Suprapubic skin (tissue), 4 donors: ENCODE results near the gene SAMD9. TPM values are rescaled to one million over a fixed set of nuclear protein-coding genes. Genes with fewer than 3 reads are reported as not detected.
"Not testable (repeated sequence)": the region's sequence is repeated elsewhere in the genome, so short reads cannot be mapped to it uniquely, and the experiment has no call there.

Experiments
- DNase-seq, 2 donors: peaks; one replicate each; pipeline ENCODE4 v3.0.0-alpha.2; 2019; ENCODE audit warnings: low spot score in 2 of 2
- H3K27ac ChIP-seq: fragments of 200-600 bp; sonication (generic); one replicate; pipeline ENCODE4 v1.5.1; 2019
- H3K27me3 ChIP-seq: fragments of 200-600 bp; sonication (generic); one replicate; pipeline ENCODE4 v1.5.1; 2019
- H3K36me3 ChIP-seq: fragments of 200-600 bp; sonication (generic); one replicate; pipeline ENCODE4 v1.5.1; 2019
- H3K4me1 ChIP-seq: fragments of 200-600 bp; sonication (generic); one replicate; pipeline ENCODE4 v1.5.1; 2019
- H3K4me3 ChIP-seq: fragments of 200-600 bp; sonication (generic); one replicate; pipeline ENCODE4 v1.5.1; 2019; ENCODE audit warnings: mild to moderate bottlenecking
- H3K9me3 ChIP-seq: fragments of 200-600 bp; sonication (generic); one replicate; pipeline ENCODE4 v1.5.1; 2019
- CTCF ChIP-seq, 2 donors: fragments of 200-600 bp in 1 of 2; fragments of 450-650 bp in 1 of 2; sonication (generic) in 1 of 2; IDR thresholded peaks; one replicate each; pipeline ENCODE4 v1.5.1; 2016 to 2019; ENCODE audit warnings: antibody characterized with exemption in 2 of 2, mild to moderate bottlenecking in 1 of 2, moderate library complexity in 1 of 2
- EP300 ChIP-seq: sonication (generic); formaldehyde crosslinking; IDR thresholded peaks from one replicate; pipeline ENCODE4 v1.6.1; 2017; ENCODE audit warnings: antibody characterized with exemption
- POLR2A ChIP-seq, 2 donors: fragments of 450-650 bp; IDR thresholded peaks; one replicate each; pipeline ENCODE4 v1.6.1; 2017; ENCODE audit warnings: antibody characterized with exemption in 2 of 2, mild to moderate bottlenecking in 2 of 2, moderate library complexity in 2 of 2
- POLR2AphosphoS5 ChIP-seq, 3 donors: sonication (generic); formaldehyde crosslinking; IDR thresholded peaks; one replicate each; pipeline ENCODE4 v1.6.1; 2017; ENCODE audit warnings: antibody characterized with exemption in 3 of 3
- WGBS: methylation state at CpG from one replicate; pipeline ENCODE4 v1.1.5; 2018; 5-methylcytosine and 5-hydroxymethylcytosine counted together
- total RNA-seq, 4 donors: library from RNA; depleted of rRNA; stranded (reverse); fragments of >200 nt; gene quantifications; one replicate each; pipeline ENCODE4 v1.1.0, GENCODE V29; 2016

SAMD9 gene
- total RNA-seq, 4 donors from 2014 or later = 1.9 to 3.4 (median 2.5) TPM

GRCh38 chr7:93097388-93097787 lies 20.4 kb downstream of the SAMD9 start:
- Histone ChIP-seq H3K36me3 (no peaks in the 10 kb centered on the region), H3K4me3 (no peak overlapping the region), H3K27me3 (no peaks in the 10 kb centered on the region), H3K4me1 (no peaks in the 10 kb centered on the region), H3K9me3 (peaks cover 36% of the 10 kb centered on the region), H3K27ac (no peak overlapping the region)
- DNase-seq = no peak
- 57% methylated on average over 2 of the region's 2 CpGs for WGBS
- TF ChIP-seq EP300 = no peak
- TF ChIP-seq POLR2A (IDR thresholded peaks at IDR 0.05) = no peak
- TF ChIP-seq CTCF (IDR thresholded peaks at IDR 0.05) = no peak
- no peak for TF ChIP-seq POLR2AphosphoS5 (IDR thresholded peaks at IDR 0.05)

GRCh38 chr7:93092757-93093370 lies 24.9 kb downstream of the SAMD9 start:
- no peak for DNase-seq
- WGBS = 75% methylated on average over 1 of the region's 1 CpG
- no peak overlapping the region for H3K4me3 ChIP-seq
- TF ChIP-seq CTCF (IDR thresholded peaks at IDR 0.05) = no peak
- TF ChIP-seq POLR2A (IDR thresholded peaks at IDR 0.05) = no peak
- TF ChIP-seq EP300 = no peak
- no peak for TF ChIP-seq POLR2AphosphoS5 (IDR thresholded peaks at IDR 0.05)
- no peak overlapping the region for H3K27ac ChIP-seq
- H3K9me3 ChIP-seq = peaks cover 8% of the 10 kb centered on the region
- H3K36me3 ChIP-seq = no peaks in the 10 kb centered on the region
- H3K4me1 ChIP-seq = no peaks in the 10 kb centered on the region
- no peaks in the 10 kb centered on the region for H3K27me3 ChIP-seq

GRCh38 chr7:93073357-93073756 lies 44.4 kb downstream of the SAMD9 start:
- not testable (repeated sequence) for H3K27ac ChIP-seq, H3K4me1 ChIP-seq, DNase-seq, H3K4me3 ChIP-seq, H3K27me3 ChIP-seq, H3K9me3 ChIP-seq, H3K36me3 ChIP-seq
- WGBS = 94% methylated on average over 9 of the region's 9 CpGs

GRCh38 chr7:93062599-93062998 lies 55.2 kb downstream of the SAMD9 start:
- Histone ChIP-seq H3K4me1 (no peaks in the 10 kb centered on the region), H3K9me3 (no peaks in the 10 kb centered on the region), H3K27me3 (peaks cover 8% of the 10 kb centered on the region), H3K4me3 (no peak overlapping the region), H3K36me3 (no peaks in the 10 kb centered on the region), H3K27ac (no peak overlapping the region)
- DNase-seq = no peak
- TF ChIP-seq CTCF (IDR thresholded peaks at IDR 0.05) (no peak), POLR2AphosphoS5 (IDR thresholded peaks at IDR 0.05) (no peak), POLR2A (IDR thresholded peaks at IDR 0.05) (no peak), EP300 (no peak)
- 63% methylated on average over 4 of the region's 4 CpGs for WGBS

GRCh38 chr7:93060865-93061264 lies 56.9 kb downstream of the SAMD9 start:
- DNase-seq = no peak
- Histone ChIP-seq H3K36me3 (no peaks in the 10 kb centered on the region), H3K4me1 (no peaks in the 10 kb centered on the region), H3K27me3 (peaks cover 8% of the 10 kb centered on the region), H3K9me3 (no peaks in the 10 kb centered on the region), H3K27ac (no peak overlapping the region), H3K4me3 (no peak overlapping the region)
- TF ChIP-seq EP300 = no peak
- no peak for TF ChIP-seq POLR2AphosphoS5 (IDR thresholded peaks at IDR 0.05)
- TF ChIP-seq POLR2A (IDR thresholded peaks at IDR 0.05) = no peak
- no peak for TF ChIP-seq CTCF (IDR thresholded peaks at IDR 0.05)
- 84% methylated on average over 5 of the region's 5 CpGs for WGBS

- Histone ChIP-seq H3K27ac (no peak overlapping the region), H3K4me3 (no peak overlapping the region), H3K36me3 (no peaks in the 10 kb centered on the region), H3K9me3 (no peaks in the 10 kb centered on the region), H3K27me3 (peaks cover 8% of the 10 kb centered on the region), H3K4me1 (peaks cover 3% of the 10 kb centered on the region)
- no peak for DNase-seq
- 79% methylated on average over 6 of the region's 6 CpGs for WGBS
- no peak for TF ChIP-seq CTCF (IDR thresholded peaks at IDR 0.05)
- TF ChIP-seq POLR2AphosphoS5 (IDR thresholded peaks at IDR 0.05) = no peak
- TF ChIP-seq EP300 = no peak
- no peak for TF ChIP-seq POLR2A (IDR thresholded peaks at IDR 0.05)
Measured at GRCh38 chr7:93060025-93060424, 57.8 kb downstream of the SAMD9 start.

GRCh38 chr7:93056621-93057020 lies 61.2 kb downstream of the SAMD9 start:
- H3K4me3 ChIP-seq = not testable (repeated sequence)
- 96% methylated on average over 1 of the region's 1 CpG for WGBS

More at GRCh38 chr7:93056621-93057020, 61.2 kb downstream of the SAMD9 start:
- H3K27me3 ChIP-seq, H3K4me1 ChIP-seq, H3K36me3 ChIP-seq, DNase-seq, H3K27ac ChIP-seq, H3K9me3 ChIP-seq: not testable (repeated sequence)
